ENCODE results near the gene SSTR3.

GRCh38 chr22:37183432-37184379 is 28.6 kb downstream of the SSTR3 start:
- no peak for TF ChIP-seq ZC3H10 (CRISPR knock-in tag; IDR thresholded peaks at IDR 0.05)
- TF ChIP-seq BACH2 (CRISPR knock-in tag; IDR thresholded peaks at IDR 0.05; ENCODE audit: borderline replicate concordance): no peak
- TF ChIP-seq POU6F1 (CRISPR knock-in tag; IDR thresholded peaks at IDR 0.05; ENCODE audit: borderline replicate concordance, low read depth): no peak

Data from SK-N-SH treated with all-trans-retinoic acid at 6 μM for 48 hours (cell line).